ENCODE measurements around the gene PLS3.

DNA sequence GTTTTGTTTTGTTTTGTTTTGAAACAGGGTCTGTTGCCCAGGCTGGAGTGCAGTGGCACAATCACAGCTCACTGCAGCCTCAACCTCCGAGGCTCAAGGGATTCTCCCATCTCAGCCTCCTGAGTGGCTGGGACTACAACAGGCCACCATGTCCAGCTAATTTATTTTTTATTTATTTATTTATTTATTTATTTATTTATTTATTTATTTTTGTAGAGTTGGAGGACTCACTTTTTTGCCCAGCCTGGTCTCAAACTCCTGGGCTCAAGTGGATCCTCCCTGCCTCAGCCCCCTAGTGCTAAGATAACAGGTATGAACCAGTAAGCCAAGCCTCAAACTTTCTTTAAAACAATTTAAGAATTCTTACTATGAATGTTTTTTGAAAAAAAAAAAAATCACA is 26.6 kb upstream of the PLS3 start:
- TF ChIP-seq POLR2AphosphoS5 (IDR thresholded peaks at IDR 0.05; ENCODE audit: borderline replicate concordance, low read depth, low read length) (no peak), EZH2 (IDR thresholded peaks at IDR 0.05) (no peak)
